Measurements from ENCODE around the gene ABL1. TPM values are rescaled to one million over a fixed set of nuclear protein-coding genes. Genes with fewer than 3 reads are reported as not detected.

Gene ABL1
- total and polyA plus RNA-seq, 4 donors = 23.3 to 60.0 (median 37.7) TPM

- Histone ChIP-seq H3K27me3 (ENCODE audit: control insufficient read depth in 3 of 3, insufficient read depth in 3 of 3, low read length in 2 of 3) (peaks cover 0 to 9% (median 2%) of the 10 kb centered on the region in 3 donors), H3K4me1 (ENCODE audit: control insufficient read depth in 5 of 5, insufficient read depth in 5 of 5, low read length in 5 of 5) (peaks cover 0 to 10% (median 0%) of the 10 kb centered on the region in 5 donors), H3K36me3 (ENCODE audit: control insufficient read depth in 4 of 4, insufficient read depth in 4 of 4, low read length in 4 of 4) (peaks cover 0 to 7% (median 0%) of the 10 kb centered on the region in 4 donors), H3K4me3 (no peak within 1 kb of the TSS), H3K27ac (ENCODE audit: low read depth in 1 of 2, low read length in 1 of 2) (no peak within 1 kb of the TSS), H3K9ac (ENCODE audit: insufficient read depth in 1 of 2, low read length in 2 of 2) (no peak within 1 kb of the TSS), H3K9me3 (ENCODE audit: control insufficient read depth in 4 of 4, insufficient read depth in 3 of 4, low read length in 3 of 4) (no peaks in the 10 kb centered on the region)
- WGBS, 2 donors = 74 to 86% methylated on average over 27 of the region's 27 CpGs
- ATAC-seq (ENCODE audit: insufficient read depth, low FRiP score) (no peak), DNase-seq (no peak)
- TF ChIP-seq CTCF (IDR thresholded peaks at IDR 0.05; ENCODE audit: control extremely low read depth, extremely low read depth) = no peak
These were observed 61.4 kb downstream of the ABL1 start, which contains the start of gene QRFP for GRCh38 chr9:130896233-130897014. Gene QRFP, minus strand, starts transcription at chr9:130896812. Its CDS starts 2,974 bp downstream, at chr9:130893838.

- DNase-seq (no peak), ATAC-seq (ENCODE audit: insufficient read depth, low FRiP score) (no peak)
- H3K27me3 ChIP-seq (ENCODE audit: control insufficient read depth in 3 of 3, insufficient read depth in 3 of 3, low read length in 2 of 3) = peaks cover 0 to 9% (median 2%) of the 10 kb centered on the region in 3 donors
- H3K27ac ChIP-seq (ENCODE audit: low read depth in 1 of 2, low read length in 1 of 2) = no peak overlapping the region
- H3K4me1 ChIP-seq (ENCODE audit: control insufficient read depth in 5 of 5, insufficient read depth in 5 of 5, low read length in 5 of 5) = peaks cover 0 to 10% (median 0%) of the 10 kb centered on the region in 5 donors
- WGBS, 2 donors = 81 to 85% methylated on average over 14 to 16 of the region's 16 CpGs
- H3K4me3 ChIP-seq = no peak overlapping the region
- H3K9me3 ChIP-seq (ENCODE audit: control insufficient read depth in 4 of 4, insufficient read depth in 3 of 4, low read length in 3 of 4) = no peaks in the 10 kb centered on the region
- peaks cover 0 to 6% (median 0%) of the 10 kb centered on the region in 4 donors for H3K36me3 ChIP-seq (ENCODE audit: control insufficient read depth in 4 of 4, insufficient read depth in 4 of 4, low read length in 4 of 4)
- no peak overlapping the region for H3K9ac ChIP-seq (ENCODE audit: insufficient read depth in 1 of 2, low read length in 2 of 2)
- TF ChIP-seq CTCF (IDR thresholded peaks at IDR 0.05; ENCODE audit: control extremely low read depth, extremely low read depth) = no peak
These were observed 62.2 kb downstream of the ABL1 start for GRCh38 chr9:130897105-130897751.

GRCh38 chr9:130897848-130898551 lies 62.9 kb downstream of the ABL1 start:
- no peak for TF ChIP-seq CTCF (IDR thresholded peaks at IDR 0.05; ENCODE audit: control extremely low read depth, extremely low read depth)
- no peak overlapping the region for H3K4me3 ChIP-seq
- H3K9me3 ChIP-seq (ENCODE audit: control insufficient read depth in 4 of 4, insufficient read depth in 3 of 4, low read length in 3 of 4) = no peaks in the 10 kb centered on the region
- peaks cover 0 to 9% (median 0%) of the 10 kb centered on the region in 5 donors for H3K4me1 ChIP-seq (ENCODE audit: control insufficient read depth in 5 of 5, insufficient read depth in 5 of 5, low read length in 5 of 5)
- no peak overlapping the region for H3K9ac ChIP-seq (ENCODE audit: insufficient read depth in 1 of 2, low read length in 2 of 2)
- WGBS, 2 donors = 80 to 91% methylated on average over 29 of the region's 29 CpGs
- peaks cover 0 to 9% (median 2%) of the 10 kb centered on the region in 3 donors for H3K27me3 ChIP-seq (ENCODE audit: control insufficient read depth in 3 of 3, insufficient read depth in 3 of 3, low read length in 2 of 3)
- no peak for DNase-seq
- H3K36me3 ChIP-seq (ENCODE audit: control insufficient read depth in 4 of 4, insufficient read depth in 4 of 4, low read length in 4 of 4) = peaks cover 0 to 5% (median 0%) of the 10 kb centered on the region in 4 donors
- no peak overlapping the region for H3K27ac ChIP-seq (ENCODE audit: low read depth in 1 of 2, low read length in 1 of 2)
- no peak for ATAC-seq (ENCODE audit: insufficient read depth, low FRiP score)

All from lung (tissue), 12 donors.